NT2/D1 (cell line): ENCODE measurements around the gene REXO1.

Experiments used
- SUZ12 ChIP-seq: IDR thresholded peaks from 2 replicates; pipeline ENCODE4 v1.6.1; 2011; ENCODE audit not compliant: insufficient read length, insufficient read depth; ENCODE audit errors: extremely low read depth
- ZNF274 ChIP-seq: IDR thresholded peaks from 2 replicates; pipeline ENCODE4 v1.6.1; 2011; ENCODE audit warnings: mild to moderate bottlenecking, low read depth, low read length

- TF ChIP-seq ZNF274 (no peak), SUZ12 (no peak)
These were observed 820 bp upstream of the REXO1 start for GRCh38 chr19:1849132-1849474.
